ENCODE measurements around the gene HIVEP1. TPM values are rescaled to one million over a fixed set of nuclear protein-coding genes. Genes with fewer than 3 reads are reported as not detected.
A peak's percentile ranks its signal among the peaks of the same experiment; 100 is the strongest.

HIVEP1 gene
- total RNA-seq, 2 donors from 2014 or later, result 12.5 to 15.2 TPM

- no peak for ATAC-seq
- Histone ChIP-seq H3K36me3 (replicated peaks in 1 of 2; ENCODE audit: insufficient read depth in 1 of 2, low read depth in 2 of 2) (no peaks in the 10 kb centered on the region), H3K4me3 (peak overlapping the region in 1 of 2 donors; percentile 6), H3K4me1 (peaks cover 40% of the 10 kb centered on the region), H3K27me3 (no peaks in the 10 kb centered on the region), H3K27ac (peak overlapping the region; percentile 96 to 99 (median 98)), H3K9me3 (no peaks in the 10 kb centered on the region)
- intact Hi-C loops (cut with DNase I), result no loop called here
- no peak for DNase-seq
- WGBS, 2 donors, result 3 to 7% methylated on average over 9 of the region's 9 CpGs
- TF ChIP-seq POLR2A (IDR thresholded peaks at IDR 0.05) (no peak), CTCF (IDR thresholded peaks at IDR 0.05) (no peak)
Observed at GRCh38 chr6:12009876-12010634, 2.1 kb upstream of the HIVEP1 start.

- H3K27ac ChIP-seq, result peak overlapping the region; percentile 96 to 99 (median 98)
- TF ChIP-seq POLR2A (IDR thresholded peaks at IDR 0.05) (peak in 2 of 3 donors; percentile 63 to 66), CTCF (IDR thresholded peaks at IDR 0.05) (no peak)
- peaks cover 40% of the 10 kb centered on the region for H3K4me1 ChIP-seq
- 1% methylated on average over 22 of the region's 22 CpGs for WGBS, 2 donors
- ATAC-seq, result peak; percentile 3
- no peaks in the 10 kb centered on the region for H3K27me3 ChIP-seq
- intact Hi-C loops (cut with DNase I), result no loop called here
- H3K4me3 ChIP-seq, result peak overlapping the region; percentile 6 to 42
- no peaks in the 10 kb centered on the region for H3K9me3 ChIP-seq
- peak; percentile 71 to 73 (median 72) for DNase-seq
- H3K36me3 ChIP-seq (replicated peaks in 1 of 2; ENCODE audit: insufficient read depth in 1 of 2, low read depth in 2 of 2), result no peaks in the 10 kb centered on the region
Observed at GRCh38 chr6:12010635-12011275, 1.4 kb upstream of the HIVEP1 start.

- peaks cover 40% of the 10 kb centered on the region for H3K4me1 ChIP-seq
- H3K9me3 ChIP-seq, result no peaks in the 10 kb centered on the region
- no peaks in the 10 kb centered on the region for H3K27me3 ChIP-seq
- peak overlapping the region; percentile 96 to 99 (median 98) for H3K27ac ChIP-seq
- intact Hi-C loops (cut with DNase I), result no loop called here
- no peak overlapping the region for H3K4me3 ChIP-seq
- H3K36me3 ChIP-seq (replicated peaks in 1 of 2; ENCODE audit: insufficient read depth in 1 of 2, low read depth in 2 of 2), result no peaks in the 10 kb centered on the region
- ATAC-seq (peak; percentile 75), DNase-seq (peak; percentile 97 to 99 (median 98))
- TF ChIP-seq CTCF (IDR thresholded peaks at IDR 0.05) (no peak), POLR2A (IDR thresholded peaks at IDR 0.05) (peak in 1 of 3 donors; percentile 26)
- 0% methylated on average over 8 to 38 of the region's 99 CpGs for WGBS, 2 donors
Observed at GRCh38 chr6:12011276-12012037, 655 bp upstream of the HIVEP1 start.

- TF ChIP-seq POLR2A (IDR thresholded peaks at IDR 0.05), result peak; percentile 66 to 90 (median 88)
- no peak for TF ChIP-seq CTCF (IDR thresholded peaks at IDR 0.05)
- H3K9me3 ChIP-seq, result no peaks in the 10 kb centered on the region
- peak overlapping the region; percentile 96 to 99 (median 98) for H3K27ac ChIP-seq
- H3K4me1 ChIP-seq, result peaks cover 29% of the 10 kb centered on the region
- peak overlapping the region; percentile 26 to 81 for H3K4me3 ChIP-seq
- ATAC-seq (peak; percentile 8), DNase-seq (peak; percentile 76 to 85 (median 80))
- WGBS, 2 donors, result 0 to 1% methylated on average over 26 to 33 of the region's 60 CpGs
- intact Hi-C loops (cut with DNase I), result no loop called here
- H3K27me3 ChIP-seq, result no peaks in the 10 kb centered on the region
- H3K36me3 ChIP-seq (replicated peaks in 1 of 2; ENCODE audit: insufficient read depth in 1 of 2, low read depth in 2 of 2), result peaks cover 0 to 2% of the 10 kb centered on the region in 2 donors
Observed at GRCh38 chr6:12012558-12013306, 620 bp downstream of the HIVEP1 start.

All from body of pancreas (tissue), 4 donors.